CD4-positive, alpha-beta T cell treated with Interleukin-12 subunit alpha and Interleukin-12 subunit beta, for 1 hour (primary cell): Measurements from ENCODE around the gene PCOLCE2.

Experiments
- DNase-seq: peaks from one replicate; pipeline ENCODE4 v3.0.0-alpha.2; 2020

PCOLCE2 gene

GRCh38 chr3:142863930-142864920, 24.7 kb downstream of the PCOLCE2 start:
- no peak for DNase-seq

GRCh38 chr3:142863010-142863817, 25.7 kb downstream of the PCOLCE2 start:
- DNase-seq, result no peak

GRCh38 chr3:142861926-142862325, 27.0 kb downstream of the PCOLCE2 start:
- no peak for DNase-seq

- no peak for DNase-seq
Measured at GRCh38 chr3:142858043-142858442, 30.8 kb downstream of the PCOLCE2 start.

- no peak for DNase-seq
Measured at GRCh38 chr3:142857056-142857455, 31.8 kb downstream of the PCOLCE2 start.

- no peak for DNase-seq
Measured at GRCh38 chr3:142853270-142854168, 35.4 kb downstream of the PCOLCE2 start.

GRCh38 chr3:142852009-142852408, 36.9 kb downstream of the PCOLCE2 start:
- DNase-seq, result no peak

- no peak for DNase-seq
Measured at GRCh38 chr3:142850395-142851023, 38.4 kb downstream of the PCOLCE2 start.

GRCh38 chr3:142849148-142849547, 39.7 kb downstream of the PCOLCE2 start:
- DNase-seq, result no peak

- DNase-seq, result no peak
Measured at GRCh38 chr3:142846779-142847577, 41.9 kb downstream of the PCOLCE2 start.

GRCh38 chr3:142844339-142844977, 44.4 kb downstream of the PCOLCE2 start:
- peak; percentile 8 for DNase-seq

GRCh38 chr3:142839831-142840230, 49.1 kb downstream of the PCOLCE2 start:
- no peak for DNase-seq

GRCh38 chr3:142837526-142837925, 51.4 kb downstream of the PCOLCE2 start:
- no peak for DNase-seq

- DNase-seq, result peak; percentile 41
Measured at GRCh38 chr3:142828703-142829305, 60.1 kb downstream of the PCOLCE2 start.

- no peak for DNase-seq
Measured at GRCh38 chr3:142819179-142819578, 69.7 kb downstream of the PCOLCE2 start.

GRCh38 chr3:142818651-142819050, 70.2 kb downstream of the PCOLCE2 start:
- DNase-seq, result no peak

- DNase-seq, result no peak
Measured at GRCh38 chr3:142817897-142818296, 71.0 kb downstream of the PCOLCE2 start.

- DNase-seq, result no peak
Measured at GRCh38 chr3:142817356-142817755, 71.5 kb downstream of the PCOLCE2 start.

GRCh38 chr3:142815803-142816202, 73.1 kb downstream of the PCOLCE2 start:
- DNase-seq, result no peak

GRCh38 chr3:142809259-142809658, 79.6 kb downstream of the PCOLCE2 start:
- no peak for DNase-seq
